ENCODE measurements around the gene ANO9. TPM values are rescaled to one million over a fixed set of nuclear protein-coding genes. Genes with fewer than 3 reads are reported as not detected.

Gene ANO9
- total RNA-seq, 1 experiment from 2014 or later, result 85.5 TPM

- Mint-ChIP-seq H3K4me1 (ENCODE audit: low read depth, unreplicated experiment) (no peaks in the 10 kb centered on the region), H3K27ac (ENCODE audit: unreplicated experiment) (no peak overlapping the region), H3K9me3 (ENCODE audit: unreplicated experiment) (no peaks in the 10 kb centered on the region), H3K4me3 (ENCODE audit: unreplicated experiment) (no peak overlapping the region), H3K27me3 (ENCODE audit: insufficient read depth, unreplicated experiment) (no peaks in the 10 kb centered on the region), H3K36me3 (ENCODE audit: insufficient read depth, unreplicated experiment) (peaks cover 24% of the 10 kb centered on the region)
- H3K4me1 ChIP-seq, result no peaks in the 10 kb centered on the region
- no peak overlapping the region for H3K4me3 ChIP-seq (ENCODE audit: low read depth, low read length)
- no peaks in the 10 kb centered on the region for H3K27me3 ChIP-seq (replicated peaks; ENCODE audit: control insufficient read depth, insufficient read depth, low read length)
- H3K36me3 ChIP-seq (ENCODE audit: control insufficient read depth, insufficient read depth, low read length), result no peaks in the 10 kb centered on the region
- TF ChIP-seq CTCF (IDR thresholded peaks at IDR 0.05; ENCODE audit: insufficient read depth in 1 of 2, low read depth in 1 of 2, low read length in 1 of 2, severe bottlenecking in 1 of 2, unreplicated experiment in 1 of 2), result no peak
- intact Hi-C loops (cut with micrococcal nuclease; ENCODE audit: unreplicated experiment), result no loop called here
- no peaks in the 10 kb centered on the region for H3K9me3 ChIP-seq
- BruUV-seq (replicated peaks), result no TSS peak
- ChIA-PET CTCF (interaction anchor here (1.7 kb wide), 1 partner anchor 29 kb away, joined by 4 read pairs; no protein-coding TSS in a partner anchor), POLR2A (no interaction called here)
- DNase-seq, result no peak
Observed at GRCh38 chr11:477052-477715, 35.4 kb upstream of the ANO9 start.

GRCh38 chr11:476416-476815 lies 34.6 kb upstream of the ANO9 start:
- H3K9me3 Mint-ChIP-seq (ENCODE audit: unreplicated experiment), result no peaks in the 10 kb centered on the region
- H3K4me3 ChIP-seq (ENCODE audit: low read depth, low read length), result no peak overlapping the region
- H3K4me1 Mint-ChIP-seq (ENCODE audit: low read depth, unreplicated experiment), result no peaks in the 10 kb centered on the region
- no peak overlapping the region for H3K4me3 Mint-ChIP-seq (ENCODE audit: unreplicated experiment)
- H3K27ac Mint-ChIP-seq (ENCODE audit: unreplicated experiment), result no peak overlapping the region
- intact Hi-C loops (cut with micrococcal nuclease; ENCODE audit: unreplicated experiment), result no loop called here
- H3K9me3 ChIP-seq, result no peaks in the 10 kb centered on the region
- CTCF ChIA-PET, result interaction anchor here (1.7 kb wide), 1 partner anchor 28 kb away, joined by 4 read pairs; no protein-coding TSS in a partner anchor
- no peaks in the 10 kb centered on the region for H3K36me3 ChIP-seq (ENCODE audit: control insufficient read depth, insufficient read depth, low read length)
- H3K4me1 ChIP-seq, result no peaks in the 10 kb centered on the region
- peaks cover 30% of the 10 kb centered on the region for H3K36me3 Mint-ChIP-seq (ENCODE audit: insufficient read depth, unreplicated experiment)
- H3K27me3 ChIP-seq (replicated peaks; ENCODE audit: control insufficient read depth, insufficient read depth, low read length), result no peaks in the 10 kb centered on the region
- no TSS peak for BruUV-seq (replicated peaks)
- POLR2A ChIA-PET, result no interaction called here
- no peak for DNase-seq
- no peaks in the 10 kb centered on the region for H3K27me3 Mint-ChIP-seq (ENCODE audit: insufficient read depth, unreplicated experiment)
- no peak for TF ChIP-seq CTCF (IDR thresholded peaks at IDR 0.05; ENCODE audit: insufficient read depth in 1 of 2, low read depth in 1 of 2, low read length in 1 of 2, severe bottlenecking in 1 of 2, unreplicated experiment in 1 of 2)

- intact Hi-C loops (cut with micrococcal nuclease; ENCODE audit: unreplicated experiment), result no loop called here
- DNase-seq, result no peak
- H3K27ac Mint-ChIP-seq (ENCODE audit: unreplicated experiment), result no peak overlapping the region
- no peaks in the 10 kb centered on the region for H3K4me1 Mint-ChIP-seq (ENCODE audit: low read depth, unreplicated experiment)
- Histone ChIP-seq H3K9me3 (no peaks in the 10 kb centered on the region), H3K4me3 (ENCODE audit: low read depth, low read length) (no peak overlapping the region), H3K27me3 (replicated peaks; ENCODE audit: control insufficient read depth, insufficient read depth, low read length) (no peaks in the 10 kb centered on the region), H3K36me3 (ENCODE audit: control insufficient read depth, insufficient read depth, low read length) (no peaks in the 10 kb centered on the region), H3K4me1 (no peaks in the 10 kb centered on the region)
- ChIA-PET POLR2A (no interaction called here), CTCF (interaction anchor here (1.7 kb wide), 1 partner anchor 28 kb away, joined by 4 read pairs; no protein-coding TSS in a partner anchor)
- no peak overlapping the region for H3K4me3 Mint-ChIP-seq (ENCODE audit: unreplicated experiment)
- no TSS peak for BruUV-seq (replicated peaks)
- no peaks in the 10 kb centered on the region for H3K9me3 Mint-ChIP-seq (ENCODE audit: unreplicated experiment)
- no peak for TF ChIP-seq CTCF (IDR thresholded peaks at IDR 0.05; ENCODE audit: insufficient read depth in 1 of 2, low read depth in 1 of 2, low read length in 1 of 2, severe bottlenecking in 1 of 2, unreplicated experiment in 1 of 2)
- H3K27me3 Mint-ChIP-seq (ENCODE audit: insufficient read depth, unreplicated experiment), result no peaks in the 10 kb centered on the region
- peaks cover 30% of the 10 kb centered on the region for H3K36me3 Mint-ChIP-seq (ENCODE audit: insufficient read depth, unreplicated experiment)
Observed at GRCh38 chr11:475941-476340, 34.1 kb upstream of the ANO9 start.
